DMS153 (cell line): ENCODE data around the gene PKD1L1.
"Not testable (repeated sequence)": the region's sequence is repeated elsewhere in the genome, so short reads cannot be mapped to it uniquely, and the experiment has no call there.

Experiments used
- DNase-seq: peaks from one replicate; lab custom pipeline; 2025; lab: John Stamatoyannopoulos, UW

PKD1L1 gene, protein sequence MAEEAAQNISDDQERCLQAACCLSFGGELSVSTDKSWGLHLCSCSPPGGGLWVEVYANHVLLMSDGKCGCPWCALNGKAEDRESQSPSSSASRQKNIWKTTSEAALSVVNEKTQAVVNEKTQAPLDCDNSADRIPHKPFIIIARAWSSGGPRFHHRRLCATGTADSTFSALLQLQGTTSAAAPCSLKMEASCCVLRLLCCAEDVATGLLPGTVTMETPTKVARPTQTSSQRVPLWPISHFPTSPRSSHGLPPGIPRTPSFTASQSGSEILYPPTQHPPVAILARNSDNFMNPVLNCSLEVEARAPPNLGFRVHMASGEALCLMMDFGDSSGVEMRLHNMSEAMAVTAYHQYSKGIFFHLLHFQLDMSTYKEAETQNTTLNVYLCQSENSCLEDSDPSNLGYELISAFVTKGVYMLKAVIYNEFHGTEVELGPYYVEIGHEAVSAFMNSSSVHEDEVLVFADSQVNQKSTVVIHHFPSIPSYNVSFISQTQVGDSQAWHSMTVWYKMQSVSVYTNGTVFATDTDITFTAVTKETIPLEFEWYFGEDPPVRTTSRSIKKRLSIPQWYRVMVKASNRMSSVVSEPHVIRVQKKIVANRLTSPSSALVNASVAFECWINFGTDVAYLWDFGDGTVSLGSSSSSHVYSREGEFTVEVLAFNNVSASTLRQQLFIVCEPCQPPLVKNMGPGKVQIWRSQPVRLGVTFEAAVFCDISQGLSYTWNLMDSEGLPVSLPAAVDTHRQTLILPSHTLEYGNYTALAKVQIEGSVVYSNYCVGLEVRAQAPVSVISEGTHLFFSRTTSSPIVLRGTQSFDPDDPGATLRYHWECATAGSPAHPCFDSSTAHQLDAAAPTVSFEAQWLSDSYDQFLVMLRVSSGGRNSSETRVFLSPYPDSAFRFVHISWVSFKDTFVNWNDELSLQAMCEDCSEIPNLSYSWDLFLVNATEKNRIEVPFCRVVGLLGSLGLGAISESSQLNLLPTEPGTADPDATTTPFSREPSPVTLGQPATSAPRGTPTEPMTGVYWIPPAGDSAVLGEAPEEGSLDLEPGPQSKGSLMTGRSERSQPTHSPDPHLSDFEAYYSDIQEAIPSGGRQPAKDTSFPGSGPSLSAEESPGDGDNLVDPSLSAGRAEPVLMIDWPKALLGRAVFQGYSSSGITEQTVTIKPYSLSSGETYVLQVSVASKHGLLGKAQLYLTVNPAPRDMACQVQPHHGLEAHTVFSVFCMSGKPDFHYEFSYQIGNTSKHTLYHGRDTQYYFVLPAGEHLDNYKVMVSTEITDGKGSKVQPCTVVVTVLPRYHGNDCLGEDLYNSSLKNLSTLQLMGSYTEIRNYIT (N-terminal part only)

GRCh38 chr7:47948141-47948790, at the start of gene PKD1L1:
TSS of gene PKD1L1 (minus strand) at chr7:47948466. CDS start at chr7:47948440, 26 bp downstream.
- no peak for DNase-seq

DNA sequence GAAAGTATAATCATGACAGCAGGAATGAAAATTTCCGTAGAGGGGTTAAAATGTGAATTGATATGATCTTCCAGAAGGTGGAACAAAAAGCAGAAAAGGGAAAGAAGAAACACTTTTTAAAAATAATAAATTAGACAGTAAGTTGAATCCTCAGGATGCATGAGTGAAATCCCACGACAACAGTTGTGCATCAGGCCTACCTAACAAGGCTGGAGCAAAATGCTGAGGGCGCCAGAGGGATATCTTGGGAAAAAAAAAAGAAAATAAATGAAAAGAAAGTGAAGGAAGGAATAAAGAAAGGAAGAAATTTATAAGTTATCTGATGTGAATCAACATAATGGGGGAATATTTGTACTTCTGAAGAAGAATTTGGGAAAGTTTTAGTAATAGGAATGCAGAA, 44.2 kb upstream of the PKD1L1 start:
- no peak for DNase-seq

- peak; percentile 78 for DNase-seq
Measured at GRCh38 chr7:47991741-47992311, 43.6 kb upstream of the PKD1L1 start.

DNA sequence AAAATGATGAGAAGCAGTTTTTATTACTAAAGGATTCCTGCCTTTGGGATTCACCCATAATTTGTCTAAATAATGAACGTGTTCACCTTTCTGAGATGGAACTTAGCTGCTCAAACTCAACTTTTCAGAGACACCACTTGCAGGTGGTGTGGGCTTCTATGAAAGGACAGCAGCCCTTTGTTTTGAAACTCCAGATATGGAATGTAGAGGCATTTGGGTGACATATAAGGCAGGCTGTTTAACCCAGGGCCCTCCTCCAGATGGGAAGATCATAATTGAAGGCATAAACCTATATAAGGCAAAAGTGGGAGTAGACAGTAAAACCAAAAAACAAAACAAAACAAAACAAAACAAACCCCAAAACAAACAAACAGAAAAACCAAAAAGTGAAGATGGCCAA, 43.0 kb upstream of the PKD1L1 start:
- DNase-seq: no peak

DNA sequence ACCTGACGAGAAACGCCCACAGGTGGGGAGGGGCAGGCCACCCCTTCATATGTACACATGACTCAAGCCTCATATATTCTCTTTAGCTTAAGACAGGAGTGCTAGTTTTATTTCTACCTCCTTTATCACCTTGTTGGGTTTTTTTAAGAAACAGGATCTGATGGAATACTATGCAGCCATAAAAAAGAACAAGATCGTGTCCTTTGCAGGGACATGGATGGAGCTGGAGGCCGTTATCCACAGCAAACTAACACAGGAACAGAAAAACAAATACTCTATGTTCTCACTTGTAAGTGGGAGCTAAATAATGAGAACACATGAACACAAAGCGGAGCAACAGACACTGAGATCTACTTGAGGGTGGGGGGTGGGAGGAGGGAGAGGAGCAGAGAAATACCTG, 42.3 kb upstream of the PKD1L1 start:
- no peak for DNase-seq

GRCh38 chr7:47989607-47990400, 41.5 kb upstream of the PKD1L1 start:
- DNase-seq: peak; percentile 77

- DNase-seq: no peak
Measured at GRCh38 chr7:47988496-47989386, 40.5 kb upstream of the PKD1L1 start.

GRCh38 chr7:47982610-47983009, 34.3 kb upstream of the PKD1L1 start:
- DNase-seq: no peak

DNA sequence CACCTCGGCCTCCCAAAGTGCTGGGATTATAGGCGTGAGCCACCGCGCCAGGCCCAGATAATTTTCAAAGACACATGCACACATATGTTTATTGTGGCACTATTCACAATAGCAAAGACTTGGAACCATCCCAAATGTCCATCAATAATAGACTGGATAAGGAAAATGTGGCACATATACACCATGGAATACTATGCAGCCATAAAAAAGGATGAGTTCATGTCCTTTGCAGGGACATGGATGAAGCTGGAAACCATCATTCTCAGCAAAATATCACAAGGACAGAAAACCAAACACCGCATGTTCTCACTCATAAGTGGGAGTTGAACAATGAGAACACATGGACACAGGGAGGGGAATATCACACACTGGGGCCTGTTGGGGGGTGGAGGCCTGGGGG, 32.4 kb upstream of the PKD1L1 start:
- not testable (repeated sequence) for DNase-seq

DNA sequence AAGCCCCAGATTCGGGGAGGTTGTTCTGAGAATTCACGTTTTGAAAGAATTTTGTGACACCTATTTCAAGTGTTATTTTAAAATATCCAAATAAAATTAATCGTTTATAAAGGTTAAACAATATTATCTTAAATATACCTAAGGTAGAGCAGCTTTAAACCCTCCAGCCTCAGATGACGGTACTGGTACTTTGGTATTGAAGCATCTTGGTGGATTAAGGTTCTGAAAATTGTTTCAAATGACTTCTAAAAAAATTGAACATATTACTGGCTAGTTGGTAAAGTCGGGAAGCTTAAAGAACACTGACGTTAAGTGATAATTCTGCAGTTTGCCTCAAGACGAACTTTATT, 31.5 kb upstream of the PKD1L1 start:
- no peak for DNase-seq

DNA sequence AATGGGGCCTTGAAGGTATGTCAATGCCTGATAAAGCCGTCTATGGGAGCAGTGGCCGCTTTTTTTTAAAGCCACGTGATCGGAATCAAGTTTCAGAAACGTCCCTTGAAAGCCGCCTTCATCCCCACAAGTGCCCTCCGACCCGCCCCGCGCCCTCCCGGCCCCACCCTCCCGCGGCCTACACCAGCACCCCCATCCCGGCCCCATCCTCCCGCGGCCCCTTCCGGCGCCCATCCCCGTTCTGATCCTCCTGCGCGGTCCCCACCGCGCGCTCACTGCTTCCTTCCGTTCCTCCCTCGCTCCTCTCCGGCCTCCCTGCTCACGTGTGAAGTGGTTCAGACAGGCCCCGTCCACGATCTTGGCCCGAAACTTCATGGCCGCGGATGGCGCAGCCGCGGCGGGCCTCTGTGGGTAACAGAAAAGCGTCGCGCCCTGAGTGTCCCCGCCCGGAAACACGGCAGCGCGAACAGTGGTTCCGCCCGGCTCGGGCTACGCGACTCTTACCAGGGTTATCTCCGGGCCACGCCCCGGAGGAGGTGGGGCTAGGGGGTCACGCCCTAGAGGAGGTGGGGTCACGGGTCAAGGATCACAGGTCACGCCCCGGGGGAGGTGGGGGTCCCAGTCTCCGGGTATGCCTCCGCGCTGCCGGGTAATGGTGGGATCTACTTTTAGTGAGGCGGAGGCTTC, 31.0 kb upstream of the PKD1L1 start, which contains the start of gene HUS1:
Gene HUS1, minus strand, starts transcription at position 471 of the 687 bp plus-strand sequence. Its CDS starts 96 bp downstream, at position 375.
- peak; percentile 93 for DNase-seq

GRCh38 chr7:47978790-47979144, 30.5 kb upstream of the PKD1L1 start:
- no peak for DNase-seq

DNA sequence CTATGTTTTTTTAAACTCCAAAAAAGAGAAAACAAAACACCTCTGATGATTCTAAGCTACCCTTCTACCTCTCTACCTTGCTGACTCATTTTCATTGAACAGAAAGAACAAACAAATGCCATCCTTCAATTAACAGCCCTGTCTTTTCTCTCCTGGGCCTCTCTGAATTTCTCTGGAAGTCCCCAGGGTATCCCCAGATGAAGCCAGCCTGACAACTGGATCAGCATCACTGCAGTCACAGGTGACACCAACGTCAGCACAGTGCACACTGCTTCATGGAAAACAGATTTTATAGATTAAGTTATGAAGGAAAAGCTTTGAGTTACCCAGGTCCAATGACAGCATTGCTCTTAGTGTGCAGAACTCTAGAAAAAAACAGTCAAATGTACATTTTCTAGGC, 25.5 kb upstream of the PKD1L1 start:
- DNase-seq: no peak

- DNase-seq: no peak
Measured at GRCh38 chr7:47970761-47971160, 22.5 kb upstream of the PKD1L1 start.

DNA sequence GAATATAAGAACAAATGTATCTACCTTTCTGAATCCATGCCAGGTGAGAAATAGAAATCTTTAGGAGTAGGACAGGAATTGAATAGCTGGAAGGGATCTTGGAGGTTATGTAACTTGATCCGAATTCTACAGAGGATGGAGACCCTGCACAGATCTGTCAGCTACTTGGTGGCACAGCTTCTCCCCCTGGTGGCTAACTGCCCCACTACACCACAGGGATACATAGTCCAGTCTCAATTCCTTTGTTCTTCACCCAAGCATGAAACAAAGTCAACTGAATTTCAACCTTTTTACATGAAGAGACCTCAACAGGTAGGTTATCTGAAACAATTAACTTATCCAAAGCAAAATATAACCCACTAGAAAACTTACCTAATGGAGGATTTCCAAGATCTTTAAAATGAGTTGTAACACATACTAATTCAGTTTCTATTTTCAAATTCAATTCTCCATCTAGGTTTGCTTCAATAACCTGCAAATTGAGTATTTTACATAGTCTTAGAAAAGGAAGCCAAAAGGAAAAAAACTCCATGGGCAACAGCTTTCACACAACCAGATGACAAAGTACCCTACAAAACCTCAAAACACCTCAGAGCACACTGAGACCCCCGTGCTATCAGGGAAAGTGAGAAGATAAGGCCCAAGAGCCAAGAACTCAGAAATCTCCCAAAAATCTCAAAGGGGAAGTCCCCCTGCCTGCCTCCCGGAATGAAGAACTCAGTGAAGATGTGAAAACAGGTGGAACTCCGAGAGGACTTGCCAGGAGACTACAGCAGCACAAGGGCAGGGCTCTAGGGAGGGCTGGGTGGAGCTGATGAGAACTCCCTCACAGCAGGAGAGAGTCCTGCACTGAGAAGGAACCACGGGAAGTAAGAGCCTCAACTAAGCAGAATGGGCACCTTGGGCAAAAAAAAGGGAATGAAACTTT, 20.8 kb upstream of the PKD1L1 start:
- DNase-seq: peak; percentile 41

GRCh38 chr7:47967708-47968107, 19.4 kb upstream of the PKD1L1 start:
- no peak for DNase-seq

DNA sequence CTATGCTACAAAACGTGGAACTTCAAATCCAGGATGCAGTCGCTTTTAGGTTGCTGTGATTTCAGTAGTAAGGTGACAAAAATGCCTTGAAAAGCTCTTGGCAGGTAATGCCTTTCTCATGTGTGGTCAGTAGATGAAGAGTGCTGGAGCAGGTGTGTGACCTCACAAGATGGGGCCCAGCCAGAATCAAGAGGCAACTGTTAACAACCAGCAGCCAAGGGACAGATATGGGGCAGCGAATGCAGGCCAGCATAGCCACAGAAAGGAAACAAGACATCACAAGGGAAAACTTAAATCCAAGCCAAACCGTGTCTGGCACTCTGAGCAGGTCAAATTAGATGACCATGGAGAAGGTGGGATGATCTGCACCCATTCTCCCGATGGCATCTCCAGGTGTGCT, 18.9 kb upstream of the PKD1L1 start:
- DNase-seq: no peak

- no peak for DNase-seq
Measured at GRCh38 chr7:47965456-47965855, 17.2 kb upstream of the PKD1L1 start.
